Sigmoid colon (tissue), 4 donors: Measurements from ENCODE around the gene GAREM1.

Source experiments
- EP300 ChIP-seq, 4 donors: sonication (generic); formaldehyde crosslinking; IDR thresholded peaks; one replicate each; pipeline ENCODE4 v1.6.1; 2017; ENCODE audit warnings: antibody characterized with exemption in 4 of 4
- POLR2A ChIP-seq, 2 donors: fragments of 450-650 bp; IDR thresholded peaks; one replicate each; pipeline ENCODE4 v1.6.1; 2016; ENCODE audit warnings: antibody characterized with exemption in 2 of 2, mild to moderate bottlenecking in 2 of 2, moderate library complexity in 2 of 2
- POLR2AphosphoS5 ChIP-seq, 4 donors: sonication (generic); formaldehyde crosslinking; IDR thresholded peaks; one replicate each; pipeline ENCODE4 v1.6.1; 2017; ENCODE audit warnings: antibody characterized with exemption in 4 of 4
- TF ChIP-seq, protein P1 (sequence below), 4 experiments: fragments of 450-650 bp in 3 of 4; fragments of 200-600 bp in 1 of 4; IDR thresholded peaks; one replicate each; pipeline ENCODE4 v1.5.1; 2016 to 2019; ENCODE audit warnings: antibody characterized with exemption in 4 of 4, mild to moderate bottlenecking in 3 of 4, moderate library complexity in 2 of 4

DNA sequence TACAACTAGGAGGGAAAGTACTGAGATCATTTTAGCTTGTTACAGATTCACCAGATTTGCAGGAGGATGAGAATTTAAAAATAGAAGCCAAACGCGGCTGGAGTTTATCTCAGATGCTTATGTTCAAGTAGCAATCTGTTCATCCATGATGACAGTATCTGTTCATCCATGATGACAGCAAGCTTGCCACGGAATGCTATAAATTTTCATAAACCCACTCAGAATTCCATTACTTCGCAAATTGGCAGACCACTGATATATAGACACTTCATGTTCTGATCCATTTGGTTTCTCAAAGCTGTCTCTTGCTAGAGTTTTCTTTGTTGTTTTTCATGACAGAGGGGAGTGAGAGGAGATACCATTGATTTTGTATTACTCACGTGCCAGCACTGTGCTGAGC, 84.2 kb downstream of the GAREM1 start:
- TF ChIP-seq POLR2A (IDR thresholded peaks at IDR 0.05) (no peak), POLR2AphosphoS5 (IDR thresholded peaks at IDR 0.05) (no peak), EP300 (IDR thresholded peaks at IDR 0.05) (no peak)
- TF ChIP-seq, protein P1, sequence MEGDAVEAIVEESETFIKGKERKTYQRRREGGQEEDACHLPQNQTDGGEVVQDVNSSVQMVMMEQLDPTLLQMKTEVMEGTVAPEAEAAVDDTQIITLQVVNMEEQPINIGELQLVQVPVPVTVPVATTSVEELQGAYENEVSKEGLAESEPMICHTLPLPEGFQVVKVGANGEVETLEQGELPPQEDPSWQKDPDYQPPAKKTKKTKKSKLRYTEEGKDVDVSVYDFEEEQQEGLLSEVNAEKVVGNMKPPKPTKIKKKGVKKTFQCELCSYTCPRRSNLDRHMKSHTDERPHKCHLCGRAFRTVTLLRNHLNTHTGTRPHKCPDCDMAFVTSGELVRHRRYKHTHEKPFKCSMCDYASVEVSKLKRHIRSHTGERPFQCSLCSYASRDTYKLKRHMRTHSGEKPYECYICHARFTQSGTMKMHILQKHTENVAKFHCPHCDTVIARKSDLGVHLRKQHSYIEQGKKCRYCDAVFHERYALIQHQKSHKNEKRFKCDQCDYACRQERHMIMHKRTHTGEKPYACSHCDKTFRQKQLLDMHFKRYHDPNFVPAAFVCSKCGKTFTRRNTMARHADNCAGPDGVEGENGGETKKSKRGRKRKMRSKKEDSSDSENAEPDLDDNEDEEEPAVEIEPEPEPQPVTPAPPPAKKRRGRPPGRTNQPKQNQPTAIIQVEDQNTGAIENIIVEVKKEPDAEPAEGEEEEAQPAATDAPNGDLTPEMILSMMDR (IDR thresholded peaks at IDR 0.05) = no peak
